HCT116 (cell line): ENCODE measurements around the gene NUMA1. TPM values are rescaled to one million over a fixed set of nuclear protein-coding genes. Genes with fewer than 3 reads are reported as not detected.

ENCODE experiments used
- ATAC-seq: fragments of 200-7000 bp; cut with Tn5 transposase; 2 replicates; pipeline ENCODE4 v1.9.1; 2020; ENCODE audit warnings: mild to moderate bottlenecking, moderate library complexity
- BruUV-seq: library from RNA; stranded (reverse); fragments of 400-500 nt; replicated peaks from 2 replicates; lab custom pipeline; 2021; lab: Mats Ljungman, UMichigan
- CTCF ChIA-PET: fragments of 300-600 bp; sonication (Branson Sonifier 250); formaldehyde crosslinking; loops from one replicate; lab custom pipeline; 2021; ENCODE audit warnings: antibody characterized with exemption; lab: Charles Lee
- POLR2A ChIA-PET: fragments of 300-600, 350-600 bp; sonication (Branson Sonifier 250); formaldehyde crosslinking; loops from one replicate; lab custom pipeline; 2021; ENCODE audit warnings: antibody characterized with exemption; lab: Charles Lee
- RAD21 ChIA-PET, 2 experiments: fragments of 300-600 bp; sonication (Branson Sonifier 250); formaldehyde crosslinking; loops; one replicate each; lab custom pipeline; 2023; ENCODE audit warnings: low total read pairs in 2 of 2; ENCODE audit not compliant: uncharacterized antibody in 2 of 2, unreplicated experiment in 2 of 2, low non-redundant PET in 1 of 2; lab: Charles Lee
- DNase-seq: peaks from one replicate; pipeline ENCODE4 v3.0.0-alpha.2; 2010; ENCODE audit warnings: low read depth, low spot score
- H2AFZ ChIP-seq: fragments of 200-600 bp; shearing (Covaris generic), sonication (generic); 2 replicates; pipeline ENCODE4 v1.6.1; 2017; ENCODE audit warnings: low read depth, mixed run types, mixed read lengths, antibody characterized with exemption, low read length; ENCODE audit not compliant: poor library complexity, severe bottlenecking
- H3K27ac ChIP-seq: 2 replicates; pipeline ENCODE4 v1.5.1; 2012; ENCODE audit warnings: low read depth, low read length
- H3K27me3 ChIP-seq: fragments of 200-600 bp; sonication (generic); 2 replicates; pipeline ENCODE4 v1.6.1; 2016; ENCODE audit warnings: mixed run types, low read length, mixed read lengths; ENCODE audit not compliant: insufficient read depth
- H3K36me3 ChIP-seq, 2 experiments: fragments of 200-500 bp in 1 of 2; fragments of 200-600 bp in 1 of 2; sonication (Bioruptor generic) in 1 of 2; sonication (generic) in 1 of 2; 2 replicates each; pipeline versions ENCODE4 v1.5.1 to v1.6.1; 2014 to 2016; ENCODE audit warnings: low read length in 2 of 2, inconsistent platforms in 1 of 2, mixed read lengths in 1 of 2, mixed run types in 1 of 2; ENCODE audit not compliant: insufficient read depth in 2 of 2, control insufficient read depth in 1 of 2
- H3K4me1 ChIP-seq, 2 experiments: fragments of 200-600 bp in 1 of 2; sonication (generic) in 1 of 2; 2 replicates each; pipeline versions ENCODE4 v1.5.1 to v1.6.1; 2012 to 2017; ENCODE audit warnings: low read length in 2 of 2, inconsistent platforms in 1 of 2, mild to moderate bottlenecking in 1 of 2, mixed read lengths in 1 of 2, mixed run types in 1 of 2, moderate library complexity in 1 of 2; ENCODE audit not compliant: insufficient read depth in 2 of 2, control insufficient read depth in 1 of 2
- H3K4me2 ChIP-seq: fragments of 200-600 bp; sonication (generic); 2 replicates; pipeline ENCODE4 v1.6.1; 2017; ENCODE audit warnings: mixed run types, low read length, mixed read lengths
- H3K4me3 ChIP-seq, 2 experiments: fragments of 200-600 bp in 1 of 2; sonication (generic) in 1 of 2; replicated peaks in 1 of 2; 2 replicates each; pipeline ENCODE4 v1.5.1; 2011 to 2016; ENCODE audit warnings: low read length in 2 of 2, control low read depth in 1 of 2, low read depth in 1 of 2, mild to moderate bottlenecking in 1 of 2, mixed read lengths in 1 of 2, mixed run types in 1 of 2
- H3K79me2 ChIP-seq: fragments of 200-600 bp; sonication (generic); 2 replicates; pipeline ENCODE4 v1.6.1; 2017; ENCODE audit warnings: mild to moderate bottlenecking, mixed run types, low read length, moderate library complexity, mixed read lengths; ENCODE audit not compliant: insufficient read depth
- H3K9ac ChIP-seq: fragments of 200-600 bp; sonication (generic); 2 replicates; pipeline ENCODE4 v1.6.1; 2016; ENCODE audit warnings: low read length, mixed read lengths
- H3K9me2 ChIP-seq: fragments of 200-600 bp; sonication (generic), shearing (Covaris generic); 2 replicates; pipeline ENCODE4 v1.6.1; 2017; ENCODE audit warnings: mixed run types, mild to moderate bottlenecking, moderate library complexity; ENCODE audit not compliant: insufficient read depth
- H3K9me3 ChIP-seq, 2 experiments: fragments of 200-500 bp in 1 of 2; fragments of 200-600 bp in 1 of 2; sonication (Bioruptor generic) in 1 of 2; sonication (generic) in 1 of 2; 2 replicates each; pipeline ENCODE4 v1.6.1; 2014 to 2017; ENCODE audit warnings: low read length in 2 of 2, mixed read lengths in 2 of 2, inconsistent platforms in 1 of 2, low read depth in 1 of 2, mild to moderate bottlenecking in 1 of 2, mixed run types in 1 of 2, moderate library complexity in 1 of 2; ENCODE audit not compliant: control insufficient read depth in 1 of 2, insufficient read depth in 1 of 2
- H4K20me1 ChIP-seq: fragments of 200-600 bp; sonication (generic), shearing (Covaris generic); 2 replicates; pipeline ENCODE4 v1.6.1; 2017; ENCODE audit warnings: mixed run types, mild to moderate bottlenecking, moderate library complexity; ENCODE audit not compliant: insufficient read depth
- EGR1 ChIP-seq: IDR thresholded peaks from 2 replicates; pipeline ENCODE4 v1.6.1; 2012; ENCODE audit warnings: low read depth
- EZH2 ChIP-seq: fragments of 200-600 bp; sonication (generic); IDR thresholded peaks from 2 replicates; pipeline ENCODE4 v1.6.1; 2017; ENCODE audit warnings: antibody characterized with exemption, mixed run types
- POLR2AphosphoS5 ChIP-seq: IDR thresholded peaks from 2 replicates; pipeline ENCODE4 v1.6.1; 2011; ENCODE audit warnings: mild to moderate bottlenecking, low read depth, low read length, moderate library complexity
- SP1 ChIP-seq: IDR thresholded peaks from 2 replicates; pipeline ENCODE4 v1.6.1; 2012; ENCODE audit warnings: low read depth
- SRF ChIP-seq: IDR thresholded peaks from 2 replicates; pipeline ENCODE4 v1.6.1; 2012; ENCODE audit warnings: low read depth
- TCF7L2 ChIP-seq: IDR thresholded peaks from 2 replicates; pipeline ENCODE4 v1.7.0; 2011; ENCODE audit warnings: borderline replicate concordance, inconsistent platforms; ENCODE audit not compliant: insufficient read depth, insufficient read length; ENCODE audit errors: extremely low read depth
- YY1 ChIP-seq: IDR thresholded peaks from 2 replicates; pipeline ENCODE4 v1.6.1; 2011; ENCODE audit warnings: low read length, low read depth, moderate library complexity, mild to moderate bottlenecking; ENCODE audit not compliant: insufficient replicate concordance; ENCODE audit errors: extremely low read depth
- ZNF274 ChIP-seq: fragments of 200-500 bp; sonication (Bioruptor generic); IDR thresholded peaks from 2 replicates; pipeline ENCODE4 v1.6.1; 2014; ENCODE audit warnings: mild to moderate bottlenecking, low read depth, low read length, inconsistent platforms
- intact Hi-C: fragments of 100-400 bp; cut with micrococcal nuclease; formaldehyde crosslinking; loops from 2 replicates; pipeline ENCODE4 v1.10.0; 2022
- total RNA-seq: library from RNA; stranded (reverse); gene quantifications from one replicate; pipeline ENCODE4 v1.2.1, GENCODE V29; 2021; ENCODE audit not compliant: unreplicated experiment
- TF ChIP-seq, protein P1 (sequence below): IDR thresholded peaks from 2 replicates; pipeline ENCODE4 v1.6.1; 2012
- TF ChIP-seq, protein P2 (sequence below): IDR thresholded peaks from 2 replicates; pipeline ENCODE4 v1.6.1; 2011; ENCODE audit warnings: mild to moderate bottlenecking, low read length, moderate library complexity; ENCODE audit not compliant: insufficient replicate concordance; ENCODE audit errors: extremely low read depth
- TF ChIP-seq, protein P3 (sequence below): IDR thresholded peaks from 2 replicates; pipeline ENCODE4 v1.6.1; 2012

NUMA1 gene
- total RNA-seq, 1 experiment from 2014 or later, result 133 TPM

DNA sequence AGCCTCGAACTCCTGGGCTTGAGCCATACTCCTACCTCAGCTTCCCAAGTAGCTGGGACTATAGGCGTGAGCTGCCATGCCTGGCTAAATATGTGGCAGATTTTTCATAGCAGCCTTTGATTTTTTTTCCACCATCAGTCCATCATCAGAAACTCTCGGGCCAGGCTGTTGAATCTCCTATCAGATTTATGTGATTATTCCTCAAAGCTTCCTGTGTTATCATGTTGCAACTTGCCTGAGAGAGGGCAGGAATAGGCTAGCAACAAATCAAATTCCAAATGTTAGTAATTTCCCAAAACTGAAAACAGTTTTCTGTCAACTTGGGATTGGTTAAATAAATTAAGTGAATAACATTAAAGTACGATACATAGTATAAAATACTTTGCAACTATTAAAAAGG, 3.7 kb upstream of the NUMA1 start:
- no peak overlapping the region for H3K4me2 ChIP-seq
- H3K27ac ChIP-seq, result no peak overlapping the region
- ATAC-seq (no peak), DNase-seq (no peak)
- BruUV-seq, result no TSS peak
- no peaks in the 10 kb centered on the region for H3K9me3 ChIP-seq
- CTCF ChIA-PET, result interaction anchor here (1.1 kb wide), 1 partner anchor 12 kb away, joined by 3 read pairs; no protein-coding TSS in a partner anchor
- H4K20me1 ChIP-seq, result no peaks in the 10 kb centered on the region
- RAD21 ChIA-PET, result no interaction called here
- no peak for TF ChIP-seq EZH2
- TF ChIP-seq POLR2AphosphoS5, result no peak
- TF ChIP-seq, protein P1, sequence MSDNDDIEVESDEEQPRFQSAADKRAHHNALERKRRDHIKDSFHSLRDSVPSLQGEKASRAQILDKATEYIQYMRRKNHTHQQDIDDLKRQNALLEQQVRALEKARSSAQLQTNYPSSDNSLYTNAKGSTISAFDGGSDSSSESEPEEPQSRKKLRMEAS, result no peak
- TF ChIP-seq EGR1, result no peak
- TF ChIP-seq YY1, result no peak
- no peak for TF ChIP-seq SRF
- no peak for TF ChIP-seq TCF7L2
- TF ChIP-seq ZNF274, result no peak
- TF ChIP-seq, protein P2, sequence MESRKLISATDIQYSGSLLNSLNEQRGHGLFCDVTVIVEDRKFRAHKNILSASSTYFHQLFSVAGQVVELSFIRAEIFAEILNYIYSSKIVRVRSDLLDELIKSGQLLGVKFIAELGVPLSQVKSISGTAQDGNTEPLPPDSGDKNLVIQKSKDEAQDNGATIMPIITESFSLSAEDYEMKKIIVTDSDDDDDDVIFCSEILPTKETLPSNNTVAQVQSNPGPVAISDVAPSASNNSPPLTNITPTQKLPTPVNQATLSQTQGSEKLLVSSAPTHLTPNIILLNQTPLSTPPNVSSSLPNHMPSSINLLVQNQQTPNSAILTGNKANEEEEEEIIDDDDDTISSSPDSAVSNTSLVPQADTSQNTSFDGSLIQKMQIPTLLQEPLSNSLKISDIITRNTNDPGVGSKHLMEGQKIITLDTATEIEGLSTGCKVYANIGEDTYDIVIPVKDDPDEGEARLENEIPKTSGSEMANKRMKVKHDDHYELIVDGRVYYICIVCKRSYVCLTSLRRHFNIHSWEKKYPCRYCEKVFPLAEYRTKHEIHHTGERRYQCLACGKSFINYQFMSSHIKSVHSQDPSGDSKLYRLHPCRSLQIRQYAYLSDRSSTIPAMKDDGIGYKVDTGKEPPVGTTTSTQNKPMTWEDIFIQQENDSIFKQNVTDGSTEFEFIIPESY, result no peak
- no peak for TF ChIP-seq SP1
- TF ChIP-seq, protein P3, sequence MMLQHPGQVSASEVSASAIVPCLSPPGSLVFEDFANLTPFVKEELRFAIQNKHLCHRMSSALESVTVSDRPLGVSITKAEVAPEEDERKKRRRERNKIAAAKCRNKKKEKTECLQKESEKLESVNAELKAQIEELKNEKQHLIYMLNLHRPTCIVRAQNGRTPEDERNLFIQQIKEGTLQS, result no peak
- TF ChIP-seq, all 23 proteins: peak for 0
- peaks cover 2 to 16% of the 10 kb centered on the region in 2 experiments; a peak in 3 of 4 replicates for H3K4me1 ChIP-seq
- H3K9ac ChIP-seq, result no peak overlapping the region
- no peaks in the 10 kb centered on the region for H3K27me3 ChIP-seq
- intact Hi-C loops, result no loop called here
- H2AFZ ChIP-seq, result no peak overlapping the region
- H3K79me2 ChIP-seq, result peaks cover 11% of the 10 kb centered on the region
- H3K36me3 ChIP-seq, result no peaks in the 10 kb centered on the region
- POLR2A ChIA-PET, result interaction anchor here (1.1 kb wide), 1 partner anchor 59 kb away, joined by 5 read pairs; no protein-coding TSS in a partner anchor
- H3K9me2 ChIP-seq, result no peaks in the 10 kb centered on the region
- no peak overlapping the region for H3K4me3 ChIP-seq
